Type B pancreatic cell (in vitro differentiated cells): ENCODE measurements around the gene SCFD2. TPM values are rescaled to one million over a fixed set of nuclear protein-coding genes. Genes with fewer than 3 reads are reported as not detected.
"Not testable (repeated sequence)": the region's sequence is repeated elsewhere in the genome, so short reads cannot be mapped to it uniquely, and the experiment has no call there.

ENCODE experiments used
- DNase-seq: peaks from one replicate; pipeline ENCODE4 v3.0.0; 2021; ENCODE audit warnings: mixed read lengths; ENCODE audit not compliant: unreplicated experiment; ENCODE audit errors: extremely low spot score
- H3K27ac Mint-ChIP-seq: 2 replicates; pipeline ENCODE4 v1.8.0; 2021; ENCODE audit warnings: mild to moderate bottlenecking, mixed read lengths
- H3K27me3 Mint-ChIP-seq: 2 replicates; pipeline ENCODE4 v1.8.0; 2021; ENCODE audit warnings: mixed read lengths
- H3K36me3 Mint-ChIP-seq: 2 replicates; pipeline ENCODE4 v1.8.0; 2021; ENCODE audit warnings: mixed read lengths
- H3K4me1 Mint-ChIP-seq: one replicate; pipeline ENCODE4 v1.8.0; 2021; ENCODE audit warnings: mixed read lengths; ENCODE audit not compliant: unreplicated experiment
- H3K4me3 Mint-ChIP-seq: 2 replicates; pipeline ENCODE4 v1.8.0; 2021; ENCODE audit warnings: mild to moderate bottlenecking, mixed read lengths
- H3K9me3 Mint-ChIP-seq: 2 replicates; pipeline ENCODE4 v1.8.0; 2021; ENCODE audit warnings: mixed read lengths
- total RNA-seq: library from RNA; stranded (reverse); gene quantifications from 2 replicates; pipeline ENCODE4 v1.2.1, GENCODE V29; 2021; ENCODE audit warnings: low replicate concordance
- TF ChIP-seq, protein P1 (sequence below): fragments of 200-600 bp; sonication (generic); conservative IDR thresholded peaks from 2 replicates; pipeline ENCODE4 v1.5.0; 2021; ENCODE audit warnings: antibody characterized with exemption, mild to moderate bottlenecking

The SCFD2 gene
- total RNA-seq, 1 donor from 2014 or later, result 11.2 TPM

DNA sequence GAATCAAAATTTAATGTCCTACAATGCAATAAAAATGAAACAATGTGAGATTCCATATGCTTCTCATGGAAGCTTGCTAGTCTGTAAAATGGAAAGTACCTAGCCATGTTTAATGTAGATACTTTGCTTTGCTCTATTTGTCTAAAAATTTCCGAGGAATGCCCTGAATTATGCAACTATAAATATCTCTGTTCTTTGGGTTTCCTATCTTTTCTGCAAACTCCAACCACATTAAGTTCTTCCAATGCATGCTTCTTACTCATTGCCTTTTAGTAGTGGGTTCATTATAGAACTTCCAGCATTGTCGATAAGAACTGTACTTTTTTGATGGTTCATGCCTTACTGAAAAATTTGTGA is 325.4 kb downstream of the SCFD2 start:
- H3K4me3 Mint-ChIP-seq, result no peak overlapping the region
- TF ChIP-seq, protein P1, sequence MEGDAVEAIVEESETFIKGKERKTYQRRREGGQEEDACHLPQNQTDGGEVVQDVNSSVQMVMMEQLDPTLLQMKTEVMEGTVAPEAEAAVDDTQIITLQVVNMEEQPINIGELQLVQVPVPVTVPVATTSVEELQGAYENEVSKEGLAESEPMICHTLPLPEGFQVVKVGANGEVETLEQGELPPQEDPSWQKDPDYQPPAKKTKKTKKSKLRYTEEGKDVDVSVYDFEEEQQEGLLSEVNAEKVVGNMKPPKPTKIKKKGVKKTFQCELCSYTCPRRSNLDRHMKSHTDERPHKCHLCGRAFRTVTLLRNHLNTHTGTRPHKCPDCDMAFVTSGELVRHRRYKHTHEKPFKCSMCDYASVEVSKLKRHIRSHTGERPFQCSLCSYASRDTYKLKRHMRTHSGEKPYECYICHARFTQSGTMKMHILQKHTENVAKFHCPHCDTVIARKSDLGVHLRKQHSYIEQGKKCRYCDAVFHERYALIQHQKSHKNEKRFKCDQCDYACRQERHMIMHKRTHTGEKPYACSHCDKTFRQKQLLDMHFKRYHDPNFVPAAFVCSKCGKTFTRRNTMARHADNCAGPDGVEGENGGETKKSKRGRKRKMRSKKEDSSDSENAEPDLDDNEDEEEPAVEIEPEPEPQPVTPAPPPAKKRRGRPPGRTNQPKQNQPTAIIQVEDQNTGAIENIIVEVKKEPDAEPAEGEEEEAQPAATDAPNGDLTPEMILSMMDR, result no peak
- H3K27ac Mint-ChIP-seq, result no peak overlapping the region
- peaks cover 22% of the 10 kb centered on the region for H3K4me1 Mint-ChIP-seq
- no peak for DNase-seq
- no peaks in the 10 kb centered on the region for H3K9me3 Mint-ChIP-seq
- H3K36me3 Mint-ChIP-seq, result no peaks in the 10 kb centered on the region
- H3K27me3 Mint-ChIP-seq, result no peaks in the 10 kb centered on the region

DNA sequence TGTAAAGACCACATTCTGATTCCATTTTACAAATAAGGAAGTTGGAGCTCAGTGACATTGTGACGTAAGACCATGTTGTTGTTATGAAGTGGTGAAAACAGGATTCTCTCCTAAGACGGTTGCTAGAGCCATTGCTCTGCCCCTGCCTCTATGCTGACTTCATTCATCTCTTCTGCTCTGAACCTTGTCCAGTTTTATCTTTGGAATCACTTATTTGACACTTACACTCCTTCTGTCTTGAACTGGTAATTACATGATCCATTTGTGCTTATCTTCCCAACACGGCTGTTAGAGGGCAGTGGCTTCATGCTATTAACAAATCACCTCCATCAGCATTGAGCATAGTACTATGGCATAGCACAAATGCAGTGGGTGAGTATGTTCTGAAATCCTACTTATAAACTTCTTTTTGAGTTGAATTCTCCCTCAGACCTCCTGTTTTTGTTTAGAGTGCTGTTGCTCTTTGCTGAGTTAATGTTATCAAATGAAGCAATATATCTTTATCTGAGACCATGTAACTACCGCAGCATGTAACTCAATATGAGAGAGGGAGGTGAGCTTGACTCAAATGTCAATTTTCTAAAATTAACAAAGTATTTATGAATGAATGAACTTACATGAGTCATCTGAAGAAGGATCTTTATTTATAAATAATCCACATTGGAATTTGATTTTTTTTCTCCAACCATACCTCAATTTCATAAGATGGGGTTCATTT is 326.0 kb downstream of the SCFD2 start:
- H3K4me3 Mint-ChIP-seq, result no peak overlapping the region
- no peak for DNase-seq
- peaks cover 20% of the 10 kb centered on the region for H3K4me1 Mint-ChIP-seq
- peaks cover 2% of the 10 kb centered on the region for H3K36me3 Mint-ChIP-seq
- H3K27ac Mint-ChIP-seq, result no peak overlapping the region
- no peaks in the 10 kb centered on the region for H3K27me3 Mint-ChIP-seq
- TF ChIP-seq, protein P1, result no peak
- H3K9me3 Mint-ChIP-seq, result no peaks in the 10 kb centered on the region

DNA sequence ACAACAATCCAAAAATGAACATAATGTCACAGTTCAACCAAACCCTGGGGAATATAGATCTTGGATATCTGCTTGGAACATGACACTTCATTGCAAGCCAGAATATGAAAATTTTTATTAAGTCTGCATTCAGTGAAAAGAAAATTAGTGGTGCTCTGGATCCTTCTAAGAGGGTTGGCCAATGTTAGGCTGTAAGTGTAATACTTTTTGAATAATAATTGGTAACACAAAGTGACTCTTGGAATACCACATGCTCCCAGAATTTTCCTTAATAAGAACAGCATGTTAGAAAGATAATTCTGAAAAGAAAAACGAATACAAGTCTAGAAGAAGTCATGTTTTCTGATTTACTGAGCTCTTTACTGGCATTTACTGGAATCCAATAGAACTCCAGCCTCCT is 328.0 kb downstream of the SCFD2 start:
- TF ChIP-seq, protein P1, result no peak
- no peak overlapping the region for H3K27ac Mint-ChIP-seq
- H3K4me3 Mint-ChIP-seq, result no peak overlapping the region
- peaks cover 7% of the 10 kb centered on the region for H3K9me3 Mint-ChIP-seq
- H3K36me3 Mint-ChIP-seq, result peaks cover 11% of the 10 kb centered on the region
- DNase-seq, result no peak
- peaks cover 4% of the 10 kb centered on the region for H3K4me1 Mint-ChIP-seq
- no peaks in the 10 kb centered on the region for H3K27me3 Mint-ChIP-seq

DNA sequence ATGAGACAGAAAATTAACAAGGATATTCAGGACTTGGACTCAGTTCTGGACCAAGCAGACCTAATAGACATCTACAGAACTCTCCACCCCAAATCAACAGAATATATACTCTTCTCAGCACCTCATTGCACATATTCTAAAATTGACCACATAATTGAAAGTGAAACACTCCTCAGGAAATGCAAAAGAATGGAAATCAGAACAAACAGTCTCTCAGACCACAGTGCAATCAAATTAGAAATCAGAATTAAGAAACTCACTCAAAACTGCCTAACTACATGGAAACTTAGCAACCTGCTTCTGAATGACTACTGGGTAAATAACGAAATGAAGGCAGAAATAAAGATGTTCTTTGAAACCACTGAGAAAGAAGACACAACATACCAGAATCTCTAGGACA is 333.0 kb downstream of the SCFD2 start:
- Mint-ChIP-seq H3K36me3 (peaks cover 14% of the 10 kb centered on the region), H3K9me3 (peaks cover 11% of the 10 kb centered on the region)
- not testable (repeated sequence) for H3K4me1 Mint-ChIP-seq, H3K27me3 Mint-ChIP-seq, H3K4me3 Mint-ChIP-seq, DNase-seq, H3K27ac Mint-ChIP-seq

DNA sequence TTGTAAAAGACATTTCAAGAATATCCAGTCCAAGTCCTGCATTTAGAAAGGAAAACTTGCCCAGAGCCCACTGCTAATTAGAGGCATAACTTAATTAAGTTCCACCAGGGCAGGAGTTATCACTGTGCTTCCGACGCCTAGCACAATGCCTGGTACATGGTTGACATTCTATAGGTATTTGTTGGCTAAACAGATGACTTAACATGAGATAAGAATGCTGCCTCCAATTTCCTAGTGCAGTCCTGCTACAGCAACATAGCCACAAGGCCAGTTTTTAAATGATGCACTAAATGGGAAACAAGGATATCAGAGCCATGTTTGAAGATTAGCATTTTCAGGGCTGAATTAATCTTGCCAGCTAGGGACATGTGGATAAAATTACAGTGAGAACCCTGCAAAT is 339.6 kb downstream of the SCFD2 start:
- no peak for DNase-seq
- Mint-ChIP-seq H3K4me1 (peaks cover 22% of the 10 kb centered on the region), H3K27ac (no peak overlapping the region)

DNA sequence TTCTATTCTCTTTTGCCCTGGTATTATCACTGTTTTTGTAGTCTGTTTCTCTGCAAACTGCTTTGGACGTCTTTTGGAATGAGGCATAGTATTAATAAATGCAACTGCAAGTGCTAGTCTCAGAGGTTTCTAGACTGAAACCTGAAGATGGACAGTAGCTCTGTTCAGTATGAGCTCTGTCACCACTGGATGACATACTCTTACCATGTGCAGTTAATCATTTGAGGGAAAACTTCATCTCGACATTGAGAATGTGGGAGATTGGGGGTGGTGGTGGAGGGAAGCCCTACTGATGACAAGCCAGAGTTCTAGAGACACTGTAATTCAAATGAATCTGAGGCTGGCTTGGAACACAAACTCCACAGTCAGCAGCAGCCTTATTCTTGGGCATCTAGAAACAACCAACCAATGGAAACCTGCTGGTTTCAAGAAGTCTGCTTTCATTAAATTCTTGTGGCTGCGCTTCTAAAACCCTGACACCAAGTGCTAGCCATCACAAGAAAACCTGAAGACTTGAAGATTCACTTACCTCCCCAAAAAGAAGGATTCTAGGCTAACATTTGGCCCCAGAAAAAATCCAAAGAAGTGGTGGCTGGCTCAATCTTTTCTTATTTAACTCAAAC is 342.1 kb downstream of the SCFD2 start:
- Mint-ChIP-seq H3K27ac (no peak overlapping the region), H3K27me3 (no peaks in the 10 kb centered on the region), H3K9me3 (no peaks in the 10 kb centered on the region), H3K4me3 (no peak overlapping the region), H3K36me3 (peaks cover 4% of the 10 kb centered on the region), H3K4me1 (peaks cover 36% of the 10 kb centered on the region)
- no peak for DNase-seq
- TF ChIP-seq, protein P1, result no peak

More for the DNA sequence above, 339.6 kb downstream of the SCFD2 start:
- Mint-ChIP-seq H3K4me3 (no peak overlapping the region), H3K9me3 (no peaks in the 10 kb centered on the region), H3K27me3 (no peaks in the 10 kb centered on the region), H3K36me3 (peaks cover 4% of the 10 kb centered on the region)
- TF ChIP-seq, protein P1, result no peak
